GM18498 (cell line): ENCODE measurements around the gene PPTC7.
"Not testable (repeated sequence)": the region's sequence is repeated elsewhere in the genome, so short reads cannot be mapped to it uniquely, and the experiment has no call there.

ENCODE experiments used
- ATAC-seq: cut with Tn5 transposase; IDR thresholded peaks from one replicate; pipeline ENCODE4 v1.9.1; 2021; ENCODE audit warnings: mild to moderate bottlenecking, moderate library complexity; ENCODE audit not compliant: unreplicated experiment

The PPTC7 gene

GRCh38 chr12:110537605-110538409, 45.3 kb downstream of the PPTC7 start:
- ATAC-seq: no peak

- no peak for ATAC-seq
Measured at GRCh38 chr12:110536834-110537604, 46.1 kb downstream of the PPTC7 start.

- ATAC-seq: no peak
Measured at GRCh38 chr12:110534811-110535210, 48.3 kb downstream of the PPTC7 start.

GRCh38 chr12:110533607-110534006, 49.5 kb downstream of the PPTC7 start:
- no peak for ATAC-seq

GRCh38 chr12:110532644-110533043, 50.5 kb downstream of the PPTC7 start:
- ATAC-seq: no peak

- ATAC-seq: peak; percentile 86
Measured at GRCh38 chr12:110531741-110532333, 51.3 kb downstream of the PPTC7 start.

- no peak for ATAC-seq
Measured at GRCh38 chr12:110530511-110530910, 52.6 kb downstream of the PPTC7 start.

- ATAC-seq: no peak
Measured at GRCh38 chr12:110528277-110528839, 54.8 kb downstream of the PPTC7 start.

GRCh38 chr12:110520876-110521712, 62.0 kb downstream of the PPTC7 start:
- ATAC-seq: not testable (repeated sequence)

- not testable (repeated sequence) for ATAC-seq
Measured at GRCh38 chr12:110518014-110518413, 65.1 kb downstream of the PPTC7 start.

- no peak for ATAC-seq
Measured at GRCh38 chr12:110516995-110517394, 66.1 kb downstream of the PPTC7 start.

- no peak for ATAC-seq
Measured at GRCh38 chr12:110514363-110514762, 68.8 kb downstream of the PPTC7 start.

GRCh38 chr12:110513842-110514241, 69.3 kb downstream of the PPTC7 start:
- ATAC-seq: no peak

- no peak for ATAC-seq
Measured at GRCh38 chr12:110508071-110508586, 75.0 kb downstream of the PPTC7 start.

- ATAC-seq: no peak
Measured at GRCh38 chr12:110505332-110505731, 77.8 kb downstream of the PPTC7 start.

- ATAC-seq: no peak
Measured at GRCh38 chr12:110503432-110503831, 79.7 kb downstream of the PPTC7 start.

- ATAC-seq: peak; percentile 95
Measured at GRCh38 chr12:110501752-110502738, 81.1 kb downstream of the PPTC7 start, which contains the start of the genes RAD9B and VPS29. RAD9B (plus strand) TSS chr12:110502331; CDS start chr12:110502338, 7 bp downstream. VPS29 (minus strand) TSS chr12:110502111; CDS start chr12:110502051, 60 bp downstream.

GRCh38 chr12:110501399-110501751, 81.7 kb downstream of the PPTC7 start:
- peak; percentile 3 for ATAC-seq
